ENCODE results near the gene NEIL1. TPM values are rescaled to one million over a fixed set of nuclear protein-coding genes. Genes with fewer than 3 reads are reported as not detected.

NEIL1 gene
- total RNA-seq, 6 donors from 2014 or later, result 41.8 to 272 (median 52.2) TPM

GRCh38 chr15:75350601-75351361 lies 3.9 kb downstream of the NEIL1 start:
- DNase-seq, result no peak
- Histone ChIP-seq H3K9me3 (no peaks in the 10 kb centered on the region), H3K4me3 (no peak overlapping the region), H3K4me1 (peaks cover 11 to 30% (median 22%) of the 10 kb centered on the region in 4 donors), H3K36me3 (peaks cover 0 to 22% (median 15%) of the 10 kb centered on the region in 4 donors), H3K27ac (peak overlapping the region in 2 of 4 donors; percentile 32 to 34), H3K27me3 (no peaks in the 10 kb centered on the region)
- 79 to 87% methylated on average over 7 of the region's 7 CpGs for WGBS, 2 donors
- ATAC-seq (ENCODE audit: low FRiP score in 2 of 2), result no peak
- no peak for TF ChIP-seq EP300 (IDR thresholded peaks at IDR 0.05)
- no peak for TF ChIP-seq CTCF (IDR thresholded peaks at IDR 0.05)
- TF ChIP-seq POLR2AphosphoS5 (IDR thresholded peaks at IDR 0.05), result no peak
- no peak for TF ChIP-seq POLR2A (IDR thresholded peaks at IDR 0.05)

- Histone ChIP-seq H3K27ac (no peak overlapping the region), H3K4me1 (peaks cover 11 to 25% (median 19%) of the 10 kb centered on the region in 4 donors), H3K36me3 (peaks cover 0 to 38% (median 30%) of the 10 kb centered on the region in 4 donors), H3K27me3 (no peaks in the 10 kb centered on the region), H3K9me3 (no peaks in the 10 kb centered on the region), H3K4me3 (no peak overlapping the region)
- TF ChIP-seq POLR2AphosphoS5 (IDR thresholded peaks at IDR 0.05), result no peak
- no peak for TF ChIP-seq POLR2A (IDR thresholded peaks at IDR 0.05)
- DNase-seq, result no peak
- 92 to 97% methylated on average over 6 to 14 of the region's 16 CpGs for WGBS, 2 donors
- no peak for ATAC-seq (ENCODE audit: low FRiP score in 2 of 2)
Measured at GRCh38 chr15:75352186-75353080, 5.6 kb downstream of the NEIL1 start.

- H3K4me1 ChIP-seq, result peaks cover 8 to 16% (median 16%) of the 10 kb centered on the region in 4 donors
- TF ChIP-seq CTCF (IDR thresholded peaks at IDR 0.05) (no peak), EP300 (IDR thresholded peaks at IDR 0.05) (no peak), POLR2A (IDR thresholded peaks at IDR 0.05) (no peak), POLR2AphosphoS5 (IDR thresholded peaks at IDR 0.05) (no peak)
- ATAC-seq (ENCODE audit: low FRiP score in 2 of 2) (no peak), DNase-seq (no peak)
- WGBS, 2 donors, result 83% methylated on average over 7 of the region's 7 CpGs; no CpG with 5 or more reads in 1 of the 2 donors
- H3K9me3 ChIP-seq, result no peaks in the 10 kb centered on the region
- peaks cover 0 to 49% (median 36%) of the 10 kb centered on the region in 4 donors for H3K36me3 ChIP-seq
- no peak overlapping the region for H3K27ac ChIP-seq
- H3K27me3 ChIP-seq, result no peaks in the 10 kb centered on the region
- no peak overlapping the region for H3K4me3 ChIP-seq
Measured at GRCh38 chr15:75353604-75354003, 6.8 kb downstream of the NEIL1 start.

GRCh38 chr15:75354454-75354853 lies 7.6 kb downstream of the NEIL1 start:
- TF ChIP-seq EP300 (IDR thresholded peaks at IDR 0.05) (no peak), POLR2AphosphoS5 (IDR thresholded peaks at IDR 0.05) (no peak), CTCF (IDR thresholded peaks at IDR 0.05) (no peak), POLR2A (IDR thresholded peaks at IDR 0.05) (no peak)
- Histone ChIP-seq H3K9me3 (no peaks in the 10 kb centered on the region), H3K4me3 (no peak overlapping the region), H3K27me3 (no peaks in the 10 kb centered on the region), H3K36me3 (peaks cover 0 to 57% (median 44%) of the 10 kb centered on the region in 4 donors), H3K4me1 (peaks cover 0 to 8% (median 7%) of the 10 kb centered on the region in 4 donors), H3K27ac (no peak overlapping the region)
- WGBS, 2 donors, result 87 to 91% methylated on average over 5 to 7 of the region's 7 CpGs
- ATAC-seq (ENCODE audit: low FRiP score in 2 of 2) (no peak), DNase-seq (no peak)

- Histone ChIP-seq H3K4me1 (peaks cover 0 to 1% (median 0%) of the 10 kb centered on the region in 4 donors), H3K27me3 (no peaks in the 10 kb centered on the region), H3K27ac (no peak overlapping the region), H3K4me3 (no peak overlapping the region), H3K9me3 (no peaks in the 10 kb centered on the region), H3K36me3 (peaks cover 0 to 66% (median 53%) of the 10 kb centered on the region in 4 donors)
- 81 to 88% methylated on average over 3 of the region's 4 CpGs for WGBS, 2 donors
- TF ChIP-seq EP300 (IDR thresholded peaks at IDR 0.05) (no peak), CTCF (IDR thresholded peaks at IDR 0.05) (no peak)
- no peak for DNase-seq
- ATAC-seq (ENCODE audit: low FRiP score in 2 of 2), result no peak
Measured at GRCh38 chr15:75355369-75355768, 8.5 kb downstream of the NEIL1 start.
